K562 (cell line): ENCODE results near the gene NUDT22. TPM values are rescaled to one million over a fixed set of nuclear protein-coding genes. Genes with fewer than 3 reads are reported as not detected.
A peak's percentile ranks its signal among the peaks of the same experiment; 100 is the strongest.

Experiments
- BCL6 ChIP-seq: fragments of 250-450 bp; sonication (Bioruptor Pico); IDR thresholded peaks from 2 replicates; pipeline ENCODE4 v1.4.0; 2020
- CHD1 ChIP-seq: fragments of 200-600 bp; sonication (generic); IDR thresholded peaks from one replicate; pipeline ENCODE4 v1.6.1; 2012; ENCODE audit warnings: mild to moderate bottlenecking, moderate library complexity, low read length, inconsistent platforms
- ETV1 ChIP-seq: fragments of 450-650 bp; conservative IDR thresholded peaks from 2 replicates; pipeline ENCODE4 v1.6.1; 2016; ENCODE audit warnings: missing genetic modification characterization, control low read depth, low read depth, missing compliant biosample characterization
- GTF2E2 ChIP-seq: fragments of 200-800 bp; sonication (Bioruptor generic); IDR thresholded peaks from 2 replicates; pipeline ENCODE4 v1.6.1; 2016; ENCODE audit warnings: missing genetic modification characterization, missing compliant biosample characterization
- HEY1 ChIP-seq: fragments of 250-450 bp; sonication (Bioruptor Pico); IDR thresholded peaks from 2 replicates; pipeline ENCODE4 v1.5.0; 2020; ENCODE audit warnings: mild to moderate bottlenecking, moderate library complexity, borderline replicate concordance
- KAT7 ChIP-seq: sonication (generic); formaldehyde crosslinking; IDR thresholded peaks from 2 replicates; pipeline ENCODE4 v1.8.0; 2022; ENCODE audit warnings: missing genetic modification reagents, mild to moderate bottlenecking, borderline replicate concordance
- KDM5B ChIP-seq: fragments of 200-600 bp; sonication (generic); IDR thresholded peaks from 2 replicates; pipeline ENCODE4 v1.6.1; 2012; ENCODE audit warnings: low read depth, mild to moderate bottlenecking, moderate library complexity, low read length, control low read depth, inconsistent platforms; ENCODE audit not compliant: insufficient replicate concordance
- MTA1 ChIP-seq: fragments of 450-650 bp; IDR thresholded peaks from 2 replicates; pipeline ENCODE4 v1.6.1; 2017; ENCODE audit warnings: borderline replicate concordance
- MTA3 ChIP-seq: fragments of 450-650 bp; formaldehyde crosslinking; IDR thresholded peaks from 2 replicates; pipeline ENCODE4 v1.6.1; 2017; ENCODE audit warnings: mild to moderate bottlenecking, borderline replicate concordance
- SRF ChIP-seq, 2 experiments: fragments of 250-450, 450-650 bp in 1 of 2; sonication (Bioruptor Pico) in 1 of 2; sonication (generic) in 1 of 2; formaldehyde crosslinking; IDR thresholded peaks; 2 replicates each; pipeline versions ENCODE4 v1.5.0 to v1.5.1; 2020 to 2022; ENCODE audit warnings: mild to moderate bottlenecking in 1 of 2, missing genetic modification reagents in 1 of 2
- SUPT5H ChIP-seq: fragments of 450-650 bp; IDR thresholded peaks from 2 replicates; pipeline ENCODE4 v1.6.1; 2016
- ZNF507 ChIP-seq: conservative IDR thresholded peaks from 2 replicates; pipeline ENCODE4 v1.6.1; 2017; ENCODE audit warnings: missing genetic modification characterization, missing compliant biosample characterization
- polyA plus RNA-seq, 8 experiments: library from polyadenylated mRNA; depleted of rRNA in 4 of 8; stranded (reverse) in 5 of 8; unstranded in 3 of 8; fragments of >200 nt; fragmentation: Nextera tagmentation in 2 of 8; fragmentation: Illumina TruSeq in 1 of 8; extraction: Ambion mirVana in 2 of 8; extraction: Trizol in 1 of 8; gene quantifications; 2 replicates each; pipeline versions ENCODE4 v1.2.1 to v1.2.3, GENCODE V29; 2011 to 2014; ENCODE audit warnings: inconsistent platforms in 1 of 8, missing spikeins in 1 of 8
- total RNA-seq, 7 experiments: library from RNA; depleted of rRNA in 6 of 7; stranded (reverse); fragments of >200 nt in 6 of 7; fragmentation: Illumina TruSeq in 2 of 7; extraction: Trizol in 2 of 7; gene quantifications; 2 replicates each; pipeline versions ENCODE4 v1.2.1 to v1.2.3, GENCODE V29; 2011 to 2021; ENCODE audit warnings: low replicate concordance in 1 of 7
- TF ChIP-seq, protein P1 (sequence below): fragments of 200-800 bp; sonication (Bioruptor generic); IDR thresholded peaks from 2 replicates; pipeline ENCODE4 v1.6.1; 2017; ENCODE audit warnings: missing genetic modification characterization, missing compliant biosample characterization
- TF ChIP-seq, protein P2 (sequence below): fragments of 250-450 bp; sonication (Bioruptor Pico); IDR thresholded peaks from 2 replicates; pipeline ENCODE4 v1.5.0; 2021
- TF ChIP-seq, protein P3 (sequence below): fragments of 250-450 bp; sonication (Bioruptor Pico); IDR thresholded peaks from 2 replicates; pipeline ENCODE4 v1.5.0; 2020; ENCODE audit warnings: mild to moderate bottlenecking, borderline replicate concordance
- TF ChIP-seq, protein P4 (sequence below): fragments of 450-650 bp; IDR thresholded peaks from 2 replicates; pipeline ENCODE4 v1.7.1; 2018; ENCODE audit warnings: mild to moderate bottlenecking, low read depth; ENCODE audit not compliant: partially characterized antibody
- TF ChIP-seq, protein P5 (sequence below): IDR thresholded peaks from 2 replicates; pipeline ENCODE4 v1.6.1; 2012; ENCODE audit warnings: low read depth, low read length, improper control_type of control experiment, borderline replicate concordance
- TF ChIP-seq, protein P6 (sequence below): fragments of 250-450 bp; sonication (Bioruptor Pico); IDR thresholded peaks from 2 replicates; pipeline ENCODE4 v1.9.0; 2021; ENCODE audit warnings: mild to moderate bottlenecking

The NUDT22 gene
- total and polyA plus RNA-seq, 9 of the 15 experiments (the other 6 are each of a cell fraction or from before 2014, with no cell fraction given), result 6.3 to 92.6 (median 37.4) TPM

DNA sequence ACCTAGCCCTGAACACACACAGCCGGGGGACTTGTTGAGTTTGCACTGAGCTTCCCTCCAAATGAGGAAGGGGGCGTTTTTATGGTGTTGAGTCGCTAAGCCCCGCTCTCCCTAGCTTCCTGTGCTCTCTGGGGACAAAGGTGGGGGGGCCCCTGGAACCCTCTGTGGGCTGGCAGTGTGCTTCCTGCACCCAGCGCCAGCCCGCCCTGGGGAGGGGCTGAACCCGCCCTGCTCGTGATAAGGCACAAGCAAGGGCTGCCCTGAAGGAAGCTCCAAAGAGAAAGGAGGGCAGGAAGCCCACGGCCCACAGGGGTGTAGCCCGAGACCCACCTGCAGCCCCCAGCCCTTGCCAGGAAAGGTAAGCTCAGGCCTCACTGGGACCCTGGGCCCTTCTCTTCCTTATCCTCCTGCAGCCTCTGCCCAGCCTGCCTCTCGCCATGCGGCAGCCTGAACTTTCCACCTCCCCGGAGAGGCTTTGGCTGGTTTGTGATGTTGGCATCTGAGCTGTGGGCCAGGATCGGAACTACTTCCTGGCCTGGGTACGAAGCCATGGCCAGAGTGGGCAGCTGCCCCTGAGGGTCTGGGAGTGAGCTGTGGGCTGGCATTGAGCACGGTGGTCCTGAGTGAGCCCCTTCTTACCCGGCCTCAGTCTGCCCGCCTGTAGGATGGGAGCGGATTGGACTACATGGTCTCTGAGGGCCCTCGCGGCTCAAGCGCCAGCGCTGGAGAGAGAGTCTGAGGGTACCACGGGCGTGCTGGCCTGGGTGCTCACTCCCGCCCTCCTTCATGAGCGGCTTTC lies 19.4 kb upstream of the NUDT22 start, which contains the start of gene FERMT3 (continued):
- TF ChIP-seq MTA3 (peak; percentile 60; the same call in 1 of the 2 replicates), MTA1 (no peak), KDM5B (peak; percentile 44), KAT7 (CRISPR knock-in tag) (peak; percentile 49; the same call in 1 of the 2 replicates), SRF (CRISPR knock-in tag; IDR thresholded peaks at IDR 0.05) (peak in 1 of 2 experiments; percentile 58; a peak in 1 of 4 replicates), CHD1 (peak; percentile 95), GTF2E2 (tag) (no peak), ZNF507 (no peak), SUPT5H (peak; percentile 75), BCL6 (CRISPR knock-in tag) (no peak), HEY1 (no peak), ETV1 (tag) (0 out of 2 replicates have a peak, but pooled peaks have one; percentile 52)
- TF ChIP-seq, protein P1, sequence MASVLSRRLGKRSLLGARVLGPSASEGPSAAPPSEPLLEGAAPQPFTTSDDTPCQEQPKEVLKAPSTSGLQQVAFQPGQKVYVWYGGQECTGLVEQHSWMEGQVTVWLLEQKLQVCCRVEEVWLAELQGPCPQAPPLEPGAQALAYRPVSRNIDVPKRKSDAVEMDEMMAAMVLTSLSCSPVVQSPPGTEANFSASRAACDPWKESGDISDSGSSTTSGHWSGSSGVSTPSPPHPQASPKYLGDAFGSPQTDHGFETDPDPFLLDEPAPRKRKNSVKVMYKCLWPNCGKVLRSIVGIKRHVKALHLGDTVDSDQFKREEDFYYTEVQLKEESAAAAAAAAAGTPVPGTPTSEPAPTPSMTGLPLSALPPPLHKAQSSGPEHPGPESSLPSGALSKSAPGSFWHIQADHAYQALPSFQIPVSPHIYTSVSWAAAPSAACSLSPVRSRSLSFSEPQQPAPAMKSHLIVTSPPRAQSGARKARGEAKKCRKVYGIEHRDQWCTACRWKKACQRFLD (CRISPR knock-in tag), result no peak
- TF ChIP-seq, protein P2, sequence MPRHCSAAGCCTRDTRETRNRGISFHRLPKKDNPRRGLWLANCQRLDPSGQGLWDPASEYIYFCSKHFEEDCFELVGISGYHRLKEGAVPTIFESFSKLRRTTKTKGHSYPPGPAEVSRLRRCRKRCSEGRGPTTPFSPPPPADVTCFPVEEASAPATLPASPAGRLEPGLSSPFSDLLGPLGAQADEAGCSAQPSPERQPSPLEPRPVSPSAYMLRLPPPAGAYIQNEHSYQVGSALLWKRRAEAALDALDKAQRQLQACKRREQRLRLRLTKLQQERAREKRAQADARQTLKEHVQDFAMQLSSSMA (CRISPR knock-in tag), result no peak
- TF ChIP-seq, protein P3, sequence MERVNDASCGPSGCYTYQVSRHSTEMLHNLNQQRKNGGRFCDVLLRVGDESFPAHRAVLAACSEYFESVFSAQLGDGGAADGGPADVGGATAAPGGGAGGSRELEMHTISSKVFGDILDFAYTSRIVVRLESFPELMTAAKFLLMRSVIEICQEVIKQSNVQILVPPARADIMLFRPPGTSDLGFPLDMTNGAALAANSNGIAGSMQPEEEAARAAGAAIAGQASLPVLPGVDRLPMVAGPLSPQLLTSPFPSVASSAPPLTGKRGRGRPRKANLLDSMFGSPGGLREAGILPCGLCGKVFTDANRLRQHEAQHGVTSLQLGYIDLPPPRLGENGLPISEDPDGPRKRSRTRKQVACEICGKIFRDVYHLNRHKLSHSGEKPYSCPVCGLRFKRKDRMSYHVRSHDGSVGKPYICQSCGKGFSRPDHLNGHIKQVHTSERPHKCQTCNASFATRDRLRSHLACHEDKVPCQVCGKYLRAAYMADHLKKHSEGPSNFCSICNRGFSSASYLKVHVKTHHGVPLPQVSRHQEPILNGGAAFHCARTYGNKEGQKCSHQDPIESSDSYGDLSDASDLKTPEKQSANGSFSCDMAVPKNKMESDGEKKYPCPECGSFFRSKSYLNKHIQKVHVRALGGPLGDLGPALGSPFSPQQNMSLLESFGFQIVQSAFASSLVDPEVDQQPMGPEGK (CRISPR knock-in tag), result no peak
- TF ChIP-seq, protein P4, sequence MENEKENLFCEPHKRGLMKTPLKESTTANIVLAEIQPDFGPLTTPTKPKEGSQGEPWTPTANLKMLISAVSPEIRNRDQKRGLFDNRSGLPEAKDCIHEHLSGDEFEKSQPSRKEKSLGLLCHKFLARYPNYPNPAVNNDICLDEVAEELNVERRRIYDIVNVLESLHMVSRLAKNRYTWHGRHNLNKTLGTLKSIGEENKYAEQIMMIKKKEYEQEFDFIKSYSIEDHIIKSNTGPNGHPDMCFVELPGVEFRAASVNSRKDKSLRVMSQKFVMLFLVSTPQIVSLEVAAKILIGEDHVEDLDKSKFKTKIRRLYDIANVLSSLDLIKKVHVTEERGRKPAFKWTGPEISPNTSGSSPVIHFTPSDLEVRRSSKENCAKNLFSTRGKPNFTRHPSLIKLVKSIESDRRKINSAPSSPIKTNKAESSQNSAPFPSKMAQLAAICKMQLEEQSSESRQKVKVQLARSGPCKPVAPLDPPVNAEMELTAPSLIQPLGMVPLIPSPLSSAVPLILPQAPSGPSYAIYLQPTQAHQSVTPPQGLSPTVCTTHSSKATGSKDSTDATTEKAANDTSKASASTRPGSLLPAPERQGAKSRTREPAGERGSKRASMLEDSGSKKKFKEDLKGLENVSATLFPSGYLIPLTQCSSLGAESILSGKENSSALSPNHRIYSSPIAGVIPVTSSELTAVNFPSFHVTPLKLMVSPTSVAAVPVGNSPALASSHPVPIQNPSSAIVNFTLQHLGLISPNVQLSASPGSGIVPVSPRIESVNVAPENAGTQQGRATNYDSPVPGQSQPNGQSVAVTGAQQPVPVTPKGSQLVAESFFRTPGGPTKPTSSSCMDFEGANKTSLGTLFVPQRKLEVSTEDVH, result no peak
- TF ChIP-seq, protein P5, sequence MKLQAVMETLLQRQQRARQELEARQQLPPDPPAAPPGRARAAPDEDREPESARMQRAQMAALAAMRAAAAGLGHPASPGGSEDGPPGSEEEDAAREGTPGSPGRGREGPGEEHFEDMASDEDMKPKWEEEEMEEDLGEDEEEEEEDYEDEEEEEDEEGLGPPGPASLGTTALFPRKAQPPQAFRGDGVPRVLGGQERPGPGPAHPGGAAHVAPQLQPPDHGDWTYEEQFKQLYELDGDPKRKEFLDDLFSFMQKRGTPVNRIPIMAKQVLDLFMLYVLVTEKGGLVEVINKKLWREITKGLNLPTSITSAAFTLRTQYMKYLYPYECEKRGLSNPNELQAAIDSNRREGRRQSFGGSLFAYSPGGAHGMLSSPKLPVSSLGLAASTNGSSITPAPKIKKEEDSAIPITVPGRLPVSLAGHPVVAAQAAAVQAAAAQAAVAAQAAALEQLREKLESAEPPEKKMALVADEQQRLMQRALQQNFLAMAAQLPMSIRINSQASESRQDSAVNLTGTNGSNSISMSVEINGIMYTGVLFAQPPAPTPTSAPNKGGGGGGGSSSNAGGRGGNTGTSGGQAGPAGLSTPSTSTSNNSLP, result no peak
- TF ChIP-seq, protein P6, sequence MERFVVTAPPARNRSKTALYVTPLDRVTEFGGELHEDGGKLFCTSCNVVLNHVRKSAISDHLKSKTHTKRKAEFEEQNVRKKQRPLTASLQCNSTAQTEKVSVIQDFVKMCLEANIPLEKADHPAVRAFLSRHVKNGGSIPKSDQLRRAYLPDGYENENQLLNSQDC (CRISPR knock-in tag), result no peak
